CD4-positive, alpha-beta T cell treated with Interleukin-15 for 4 hours (primary cell): ENCODE measurements around the gene KCNH4.
"Not testable (repeated sequence)": the region's sequence is repeated elsewhere in the genome, so short reads cannot be mapped to it uniquely, and the experiment has no call there.

ENCODE experiments used
- DNase-seq: peaks from one replicate; pipeline ENCODE4 v3.0.0-alpha.2; 2020; ENCODE audit warnings: low spot score

The KCNH4 gene

GRCh38 chr17:42180922-42181850, at the start of gene KCNH4:
Gene KCNH4 (minus strand): TSS chr17:42181142. CDS start chr17:42180945, 197 bp downstream.
- DNase-seq, result peak; percentile 92

GRCh38 chr17:42230225-42230624, 49.3 kb upstream of the KCNH4 start:
- no peak for DNase-seq

GRCh38 chr17:42227849-42228700, 47.1 kb upstream of the KCNH4 start:
- DNase-seq, result no peak

GRCh38 chr17:42225646-42226045, 44.7 kb upstream of the KCNH4 start:
- no peak for DNase-seq

- no peak for DNase-seq
These were observed 43.7 kb upstream of the KCNH4 start for GRCh38 chr17:42224651-42225050.

- DNase-seq, result peak; percentile 57
These were observed 41.2 kb upstream of the KCNH4 start for GRCh38 chr17:42221886-42222745.

GRCh38 chr17:42219280-42219679, 38.3 kb upstream of the KCNH4 start:
- DNase-seq, result not testable (repeated sequence)

- DNase-seq, result no peak
These were observed 33.2 kb upstream of the KCNH4 start for GRCh38 chr17:42214156-42214555.

GRCh38 chr17:42212382-42212781, 31.4 kb upstream of the KCNH4 start:
- DNase-seq, result no peak

GRCh38 chr17:42211921-42212341, 31.0 kb upstream of the KCNH4 start:
- DNase-seq, result not testable (repeated sequence)

GRCh38 chr17:42210046-42210445, 29.1 kb upstream of the KCNH4 start:
- DNase-seq, result no peak

GRCh38 chr17:42206153-42206612, 25.2 kb upstream of the KCNH4 start:
- DNase-seq, result not testable (repeated sequence)

GRCh38 chr17:42203354-42203753, 22.4 kb upstream of the KCNH4 start:
- DNase-seq, result no peak

GRCh38 chr17:42202696-42203095, 21.8 kb upstream of the KCNH4 start:
- no peak for DNase-seq

GRCh38 chr17:42202159-42202558, 21.2 kb upstream of the KCNH4 start:
- DNase-seq, result no peak

- no peak for DNase-seq
These were observed 20.5 kb upstream of the KCNH4 start for GRCh38 chr17:42201458-42201772.

- no peak for DNase-seq
These were observed 19.9 kb upstream of the KCNH4 start for GRCh38 chr17:42200706-42201457.

GRCh38 chr17:42199416-42200011, 18.6 kb upstream of the KCNH4 start:
- DNase-seq, result no peak

- peak; percentile 13 for DNase-seq
These were observed 18.0 kb upstream of the KCNH4 start for GRCh38 chr17:42198897-42199296.

GRCh38 chr17:42197564-42198156, 16.7 kb upstream of the KCNH4 start:
- no peak for DNase-seq
